HepG2 (cell line): Measurements from ENCODE around the gene PLIN5. TPM values are rescaled to one million over a fixed set of nuclear protein-coding genes. Genes with fewer than 3 reads are reported as not detected.
A peak's percentile ranks its signal among the peaks of the same experiment; 100 is the strongest.

ENCODE experiments used
- DMTF1 ChIP-seq: sonication (generic); formaldehyde crosslinking; IDR thresholded peaks from 2 replicates; pipeline ENCODE4 v1.4.0; 2020; ENCODE audit warnings: mild to moderate bottlenecking, missing genetic modification reagents
- HHEX ChIP-seq: IDR thresholded peaks from 2 replicates; pipeline ENCODE4 v1.6.1; 2016; ENCODE audit warnings: control low read depth
- NFAT5 ChIP-seq: sonication (generic); formaldehyde crosslinking; IDR thresholded peaks from 2 replicates; pipeline ENCODE4 v1.4.0; 2020; ENCODE audit warnings: missing genetic modification reagents
- PCBP2 ChIP-seq: fragments of 200-400 bp; formaldehyde crosslinking; optimal IDR thresholded peaks from 2 replicates; pipeline ENCODE3; 2018; ENCODE audit warnings: low read length, low read depth; ENCODE audit not compliant: poor library complexity, severe bottlenecking
- POLR2G ChIP-seq: fragments of 200-400 bp; formaldehyde crosslinking; IDR thresholded peaks from 2 replicates; pipeline ENCODE4 v1.6.1; 2018; ENCODE audit warnings: mild to moderate bottlenecking, low read depth, low read length, moderate library complexity
- ZHX2 ChIP-seq, 2 experiments: sonication (generic) in 1 of 2; formaldehyde crosslinking in 1 of 2; IDR thresholded peaks; 2 replicates each; pipeline versions ENCODE4 v1.6.1 to v1.9.0; 2014 to 2022; ENCODE audit warnings: antibody characterized with exemption in 1 of 2, borderline replicate concordance in 1 of 2, inconsistent platforms in 1 of 2, low read depth in 1 of 2, missing genetic modification reagents in 1 of 2
- ZNF382 ChIP-seq: sonication (generic); formaldehyde crosslinking; IDR thresholded peaks from 2 replicates; pipeline ENCODE4 v1.5.0; 2020; ENCODE audit warnings: missing genetic modification reagents, mild to moderate bottlenecking, borderline replicate concordance
- ZNF451 ChIP-seq: sonication (generic); formaldehyde crosslinking; IDR thresholded peaks from 2 replicates; pipeline ENCODE4 v1.5.0; 2020; ENCODE audit warnings: mild to moderate bottlenecking, missing genetic modification reagents
- ZNF550 ChIP-seq: sonication (generic); formaldehyde crosslinking; IDR thresholded peaks from 2 replicates; pipeline ENCODE4 v1.4.0; 2020; ENCODE audit warnings: mild to moderate bottlenecking, missing genetic modification reagents, borderline replicate concordance
- ZNF580 ChIP-seq: IDR thresholded peaks from 2 replicates; pipeline ENCODE4 v1.6.1; 2016; ENCODE audit warnings: low read depth, borderline replicate concordance
- ZNF737 ChIP-seq: sonication (generic); formaldehyde crosslinking; IDR thresholded peaks from 2 replicates; pipeline ENCODE4 v1.5.0; 2020; ENCODE audit warnings: missing genetic modification reagents, mild to moderate bottlenecking, borderline replicate concordance
- ZNF749 ChIP-seq: sonication (generic); formaldehyde crosslinking; IDR thresholded peaks from 2 replicates; pipeline ENCODE4 v1.8.0; 2022; ENCODE audit warnings: mild to moderate bottlenecking, missing genetic modification reagents, moderate library complexity, borderline replicate concordance
- ZSCAN20 ChIP-seq: sonication (generic); formaldehyde crosslinking; IDR thresholded peaks from 2 replicates; pipeline ENCODE4 v1.4.0; 2020; ENCODE audit warnings: missing genetic modification reagents, mild to moderate bottlenecking, borderline replicate concordance
- polyA plus RNA-seq, 8 experiments: library from polyadenylated mRNA; depleted of rRNA in 3 of 8; stranded (reverse) in 7 of 8; unstranded in 1 of 8; fragments of >200 nt; fragmentation: Illumina TruSeq in 4 of 8; extraction: Trizol in 4 of 8; gene quantifications; 2 replicates each; pipeline versions ENCODE4 v1.2.1 to v1.2.3, GENCODE V29; 2011 to 2016; ENCODE audit warnings: low read depth in 4 of 8, missing spikeins in 1 of 8, mixed read lengths in 1 of 8; ENCODE audit not compliant: insufficient read depth in 1 of 8
- total RNA-seq, 5 experiments: library from RNA; depleted of rRNA; stranded (reverse); fragments of >200 nt; fragmentation: Illumina TruSeq; extraction: Trizol; gene quantifications; 2 replicates each; pipeline ENCODE4 v1.2.3, GENCODE V29; 2016; ENCODE audit warnings: low read depth in 1 of 5

Gene PLIN5
- total and polyA plus RNA-seq, 2 of the 13 experiments (the other 11 are each of a cell fraction or from before 2014, with no cell fraction given), result 1.8 to 4.8 TPM

GRCh38 chr19:4539693-4540581 lies 4.9 kb upstream of the PLIN5 start, which contains the start of gene LRG1 (continued):
- no peak for TF ChIP-seq NFAT5
- TF ChIP-seq ZNF580 (CRISPR knock-in tag), result peak; percentile 32; the same call in 1 of the 2 replicates
- TF ChIP-seq ZNF749 (CRISPR knock-in tag), result no peak; the same call in 1 of the 2 replicates
- TF ChIP-seq ZNF737, result no peak
- no peak for TF ChIP-seq ZNF382 (CRISPR knock-in tag)
- TF ChIP-seq PCBP2, result no peak
- TF ChIP-seq ZNF550, result no peak
- peak; percentile 62; the same call in 1 of the 2 replicates for TF ChIP-seq ZNF451 (CRISPR knock-in tag)
- no peak for TF ChIP-seq ZHX2 (IDR thresholded peaks at IDR 0.05; ENCODE audit: low read depth)
- TF ChIP-seq ZHX2 (CRISPR knock-in tag; IDR thresholded peaks at IDR 0.05; ENCODE audit: borderline replicate concordance), result no peak
- TF ChIP-seq POLR2G, result peak; percentile 95
- TF ChIP-seq HHEX (CRISPR knock-in tag), result no peak
- no peak for TF ChIP-seq DMTF1 (CRISPR knock-in tag)
- TF ChIP-seq ZSCAN20, result no peak
